ENCODE data around the gene OOSP4B.
"Not testable (repeated sequence)": the region's sequence is repeated elsewhere in the genome, so short reads cannot be mapped to it uniquely, and the experiment has no call there.

Gene OOSP4B

GRCh38 chr11:60016881-60017280, at the start of gene OOSP4B:
OOSP4B (plus strand) TSS chr11:60017181.
- no peak for DNase-seq

DNA sequence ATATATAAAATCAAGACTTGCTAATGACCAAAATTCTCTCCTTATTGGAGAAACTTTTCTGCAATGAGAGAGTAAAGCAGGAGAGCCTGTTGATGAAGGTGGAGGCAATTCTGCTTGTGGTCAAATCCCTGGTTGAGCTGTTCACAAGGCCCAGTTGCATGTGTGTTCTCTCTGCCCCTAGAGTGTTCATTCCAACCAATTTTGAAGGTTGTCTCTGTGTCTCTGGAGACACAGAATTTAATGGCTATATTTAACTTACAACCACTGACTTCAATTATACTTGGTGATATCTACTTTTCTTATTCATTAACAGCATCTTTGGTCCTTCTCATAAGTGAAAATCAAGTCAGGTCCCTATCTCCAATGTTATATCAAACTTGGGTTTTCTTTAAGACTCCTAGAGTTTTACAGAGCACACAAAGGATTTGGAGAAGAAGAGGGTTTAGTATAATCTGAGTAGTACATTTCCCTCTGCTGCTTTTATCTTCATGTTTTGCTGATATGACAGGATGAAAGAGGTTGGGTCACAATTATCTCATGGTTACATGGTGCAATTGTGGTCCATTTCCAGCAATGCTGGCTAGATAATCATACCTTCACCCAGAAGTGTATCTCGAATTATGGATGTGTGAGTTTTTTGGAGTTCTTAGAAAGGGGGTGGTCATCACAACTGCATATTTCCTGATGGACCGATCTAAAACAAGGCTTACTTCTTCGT, 49.1 kb upstream of the OOSP4B start:
- no peak for DNase-seq

- DNase-seq: no peak
Observed at GRCh38 chr11:59968395-59968783, 48.6 kb upstream of the OOSP4B start.

DNA sequence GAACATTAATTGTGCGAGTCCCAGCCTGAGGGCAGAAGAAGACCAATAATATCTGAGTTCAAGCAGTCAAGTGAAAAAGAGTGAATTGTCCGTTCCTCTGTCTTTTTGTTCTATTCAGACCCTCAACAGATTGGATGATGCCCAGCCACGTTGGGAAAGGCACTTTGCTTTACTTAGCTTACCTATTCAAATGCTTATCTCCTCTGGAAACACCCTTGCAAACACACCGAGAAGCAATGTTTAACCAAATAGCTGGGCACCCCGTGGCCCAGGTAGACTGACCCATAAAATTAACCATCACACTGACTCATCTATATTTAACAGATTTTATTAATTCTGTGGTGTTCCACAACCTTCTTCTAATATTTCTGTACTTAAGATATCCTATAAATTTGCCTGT, 43.9 kb upstream of the OOSP4B start:
- no peak for DNase-seq

- no peak for DNase-seq
Observed at GRCh38 chr11:59981106-59981770, 35.7 kb upstream of the OOSP4B start.

DNA sequence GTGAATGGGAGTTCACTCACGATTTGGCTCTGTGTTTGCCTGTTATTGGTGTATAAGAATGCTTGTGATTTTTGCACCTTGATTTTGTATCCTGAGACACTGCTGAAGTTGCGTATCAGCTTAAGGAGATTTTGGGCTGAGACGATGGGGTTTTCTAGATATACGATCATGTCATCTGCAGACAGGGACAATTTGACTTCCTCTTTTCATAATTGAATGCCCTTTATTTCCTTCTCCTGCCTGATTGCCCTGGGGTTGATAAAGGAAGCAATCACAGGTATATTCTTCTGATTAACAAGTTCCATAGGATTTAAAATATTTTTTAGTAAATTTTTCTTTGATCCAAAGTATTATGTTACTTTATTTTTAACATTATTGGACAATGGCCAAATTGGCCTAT, 34.9 kb upstream of the OOSP4B start:
- not testable (repeated sequence) for DNase-seq

DNA sequence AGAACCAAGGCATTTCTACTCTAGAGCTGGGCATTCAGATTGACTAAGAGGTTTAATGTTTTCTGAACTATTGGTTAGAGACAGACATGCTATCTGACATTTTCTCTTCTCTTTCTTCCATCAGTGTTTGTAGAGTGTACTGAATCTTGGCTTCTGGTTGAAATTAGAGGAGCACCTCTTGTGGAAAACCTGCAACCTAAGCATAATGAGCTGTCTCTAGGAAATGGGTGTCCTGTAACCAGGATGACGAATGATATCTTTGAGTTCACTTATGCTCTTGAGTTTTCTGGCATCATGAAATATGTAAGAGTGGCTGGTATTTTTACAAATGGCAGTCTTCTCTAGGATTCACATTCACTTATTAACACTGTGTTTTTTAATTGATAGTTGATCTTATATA, 33.8 kb upstream of the OOSP4B start:
- no peak for DNase-seq

- no peak for DNase-seq
Observed at GRCh38 chr11:59984368-59984767, 32.6 kb upstream of the OOSP4B start.

DNA sequence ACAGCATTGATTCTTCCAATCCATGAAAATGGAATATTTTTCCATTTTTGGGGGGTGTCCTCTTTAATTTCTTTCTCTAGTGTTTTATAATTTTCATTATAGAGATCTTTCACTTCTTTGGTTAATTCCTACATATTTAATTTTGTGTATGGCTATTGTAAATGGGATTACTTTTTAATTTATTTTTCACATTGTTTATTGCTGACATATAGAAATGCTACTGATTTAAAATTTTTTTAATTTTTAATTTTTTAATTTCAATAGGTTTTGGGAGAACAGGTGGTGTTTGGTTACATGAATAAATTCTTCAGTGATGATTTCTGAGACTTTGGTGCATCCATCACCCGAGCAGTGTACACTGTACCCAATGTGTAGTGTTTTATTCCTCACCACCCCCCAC, 26.6 kb upstream of the OOSP4B start:
- no peak for DNase-seq

- DNase-seq: no peak
Observed at GRCh38 chr11:59992425-59992824, 24.6 kb upstream of the OOSP4B start.

GRCh38 chr11:59997800-59998199, 19.2 kb upstream of the OOSP4B start:
- no peak for DNase-seq

DNA sequence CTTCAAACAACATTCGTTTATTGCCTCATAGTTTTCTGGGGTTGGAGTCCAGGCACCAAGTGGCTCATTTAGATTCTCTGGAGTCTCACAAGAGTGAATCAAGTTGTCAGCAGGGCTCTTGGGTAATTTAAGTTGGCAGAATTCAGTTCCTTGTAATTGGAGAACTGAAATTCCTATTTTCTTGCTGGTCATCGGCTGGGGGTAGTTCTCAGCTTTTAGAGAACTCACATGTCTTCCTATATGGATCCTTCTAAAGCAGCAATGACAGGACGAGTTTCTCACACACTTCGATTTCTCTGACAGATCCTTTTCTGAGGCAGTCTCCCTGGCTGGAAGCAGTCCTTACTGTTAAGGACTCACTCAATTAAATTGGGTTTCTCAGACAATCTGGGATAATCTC, 17.3 kb upstream of the OOSP4B start:
- DNase-seq: no peak

- no peak for DNase-seq
Observed at GRCh38 chr11:60003729-60004128, 13.3 kb upstream of the OOSP4B start.

DNA sequence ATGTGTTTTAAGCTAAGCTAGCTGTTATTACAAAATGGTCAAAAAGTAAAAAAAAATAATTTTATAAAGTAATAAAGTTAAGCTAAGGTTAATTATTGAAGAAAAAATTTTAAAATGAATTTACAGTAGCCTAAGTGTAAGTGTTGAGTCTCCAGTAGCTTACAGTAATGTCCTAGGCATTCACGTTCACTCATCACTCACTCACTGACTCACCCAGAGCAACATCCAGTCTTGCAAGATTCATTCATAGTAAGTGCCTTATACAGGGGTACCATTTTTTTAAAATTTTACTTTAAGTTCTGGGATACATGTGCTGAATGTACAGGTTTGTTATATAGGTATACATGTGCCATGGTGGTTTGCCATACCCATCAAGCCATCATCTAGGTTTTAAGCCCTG, 11.6 kb upstream of the OOSP4B start:
- DNase-seq: no peak

GRCh38 chr11:60018058-60018457, 1.1 kb downstream of the OOSP4B start:
- DNase-seq: no peak

DNA sequence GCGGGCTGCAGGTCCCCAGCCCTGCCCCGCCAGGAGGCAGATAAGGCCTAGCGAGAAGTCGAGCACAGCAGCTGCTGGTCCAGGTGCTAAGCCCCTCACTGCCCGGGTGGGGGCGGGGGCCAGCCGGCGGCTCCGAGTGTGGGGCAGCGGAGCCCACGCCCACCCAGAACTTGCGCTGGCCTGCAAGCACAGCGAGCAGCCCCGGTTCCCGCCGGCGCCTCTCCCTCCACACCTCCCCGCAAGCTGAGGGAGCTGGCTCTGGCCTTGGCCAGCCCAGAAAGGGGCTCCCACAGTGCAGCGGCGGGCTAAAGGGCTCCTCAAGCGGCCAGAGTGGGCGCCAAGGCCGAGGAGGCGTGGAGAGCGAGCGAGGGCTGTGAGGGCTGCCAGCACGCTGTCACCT, 3.4 kb downstream of the OOSP4B start:
- DNase-seq: not testable (repeated sequence)

DNA sequence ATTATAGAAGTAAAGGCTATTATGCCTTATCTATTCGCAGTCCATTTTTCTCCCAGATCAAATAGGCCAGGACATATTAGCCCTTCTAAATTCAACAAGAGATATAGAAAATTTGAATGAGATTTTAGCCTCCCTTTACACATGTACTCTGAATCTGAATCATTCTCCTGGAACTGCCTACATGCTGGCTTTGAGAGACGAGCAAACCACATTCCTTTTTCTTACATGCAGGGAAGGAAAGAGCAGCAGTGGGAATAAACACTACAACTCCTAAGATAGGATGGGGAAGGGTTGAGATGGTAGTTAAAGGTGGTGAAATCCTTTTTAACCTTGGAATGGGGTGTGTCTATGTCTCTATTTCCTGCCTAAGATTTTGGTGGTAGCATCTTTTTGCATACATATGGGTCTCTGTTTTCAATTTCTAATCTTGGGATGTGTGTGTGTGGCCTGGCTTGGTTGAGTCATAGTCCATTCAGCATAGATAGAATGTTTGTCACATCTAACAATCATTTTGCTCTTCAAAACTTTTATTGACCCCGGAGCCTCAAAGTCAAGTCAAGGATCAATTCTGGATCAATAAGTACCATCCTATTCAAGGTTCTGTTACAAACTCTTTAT, 12.1 kb downstream of the OOSP4B start:
- DNase-seq: no peak

DNA sequence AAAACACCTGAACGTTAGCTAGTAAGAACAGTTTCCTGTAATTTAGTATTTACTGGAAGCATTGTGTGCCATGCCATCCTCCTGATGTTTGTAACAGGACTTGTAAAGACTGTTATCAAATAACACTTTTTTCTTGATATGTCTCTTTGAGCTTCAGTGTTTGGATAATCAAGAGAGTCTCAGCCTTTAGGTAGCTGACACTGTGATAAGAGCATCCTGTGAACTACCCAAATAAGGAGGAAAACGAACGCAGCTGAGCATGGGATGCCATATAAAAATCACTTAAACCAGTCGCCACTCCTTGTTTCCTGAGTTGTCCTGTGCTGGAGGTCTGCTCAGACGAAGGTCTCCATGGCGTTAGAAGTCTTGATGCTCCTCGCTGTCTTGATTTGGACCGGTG, 23.1 kb downstream of the OOSP4B start, which contains the start of gene OOSP2:
OOSP2 (plus strand) TSS at position 301 of the 400 bp plus-strand sequence; CDS start at position 352, 51 bp downstream.
- DNase-seq: no peak

GRCh38 chr11:60050422-60050821, 33.4 kb downstream of the OOSP4B start:
- not testable (repeated sequence) for DNase-seq

GRCh38 chr11:60050839-60051238, 33.9 kb downstream of the OOSP4B start:
- not testable (repeated sequence) for DNase-seq

DNA sequence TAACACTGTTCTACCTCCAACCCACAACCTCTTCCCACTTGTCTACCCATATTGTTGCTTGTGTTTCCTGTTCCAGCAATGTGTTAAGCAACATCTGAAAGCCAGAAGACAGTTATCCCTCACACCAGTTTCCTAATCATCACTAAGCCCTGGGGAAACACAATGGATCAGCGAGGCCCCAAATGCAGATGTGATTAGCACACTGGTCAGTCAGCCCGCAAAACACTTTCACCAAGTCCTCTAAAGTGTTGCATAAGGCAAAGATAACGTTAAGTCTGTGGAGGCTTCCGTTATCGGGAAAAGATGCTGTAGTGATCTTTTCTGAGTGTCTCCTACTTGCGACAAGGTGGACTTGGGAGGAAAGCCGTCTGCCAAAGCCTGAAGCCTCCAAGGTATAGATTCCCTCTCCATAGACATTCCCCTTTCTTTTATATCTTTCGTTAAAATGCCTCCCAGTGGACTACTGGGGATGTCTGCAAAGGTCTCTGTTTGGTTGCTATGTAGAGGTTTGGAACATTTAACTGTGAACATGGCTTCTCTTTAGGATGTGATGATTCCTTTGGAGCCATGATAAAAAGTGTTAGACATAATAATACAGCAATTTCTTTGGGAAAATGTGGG, 39.5 kb downstream of the OOSP4B start, which contains the start of gene MS4A3:
MS4A3 (plus strand) TSS at position 317 of the 621 bp plus-strand sequence. CDS start 4,496 bp downstream, outside the sequence.
- no peak for DNase-seq

DNA sequence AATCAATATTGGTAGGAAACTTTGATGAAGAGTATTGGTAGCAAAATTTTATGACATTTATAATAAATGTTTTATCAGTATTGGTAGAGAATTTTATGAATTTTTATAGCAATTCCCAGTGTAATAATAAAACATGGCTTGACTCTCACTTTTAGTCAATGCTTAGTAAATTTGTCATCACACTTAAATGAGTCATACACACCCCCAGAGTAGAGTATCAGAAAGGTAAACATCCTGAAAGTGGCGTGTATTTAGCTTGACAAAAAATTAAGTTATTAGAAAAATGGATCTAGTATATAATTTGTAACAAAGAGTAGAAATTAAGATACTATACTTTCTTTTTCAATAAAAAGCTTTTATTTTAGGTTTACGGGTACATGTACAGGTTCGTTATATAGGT, 42.1 kb downstream of the OOSP4B start:
- DNase-seq: no peak

All from amygdala (tissue), 56 donors.